ENCODE measurements around the gene POC1A.
A peak's percentile ranks its signal among the peaks of the same experiment; 100 is the strongest.

The POC1A gene

GRCh38 chr3:52085681-52086282 lies 68.4 kb downstream of the POC1A start:
- DNase-seq (ENCODE audit: low read depth): peak; percentile 4

- no peak for DNase-seq (ENCODE audit: low read depth)
Observed at GRCh38 chr3:52084954-52085680, 69.1 kb downstream of the POC1A start.

- DNase-seq (ENCODE audit: low read depth): no peak
Observed at GRCh38 chr3:52084216-52084945, 69.8 kb downstream of the POC1A start.

- no peak for DNase-seq (ENCODE audit: low read depth)
Observed at GRCh38 chr3:52083556-52084087, 70.6 kb downstream of the POC1A start.

GRCh38 chr3:52082951-52083350 lies 71.3 kb downstream of the POC1A start:
- DNase-seq (ENCODE audit: low read depth): no peak

GRCh38 chr3:52080830-52081719 lies 73.1 kb downstream of the POC1A start:
- DNase-seq (ENCODE audit: low read depth): no peak

- DNase-seq (ENCODE audit: low read depth): no peak
Observed at GRCh38 chr3:52079958-52080357, 74.3 kb downstream of the POC1A start.

- DNase-seq (ENCODE audit: low read depth): no peak
Observed at GRCh38 chr3:52078781-52079560, 75.3 kb downstream of the POC1A start.

- DNase-seq (ENCODE audit: low read depth): no peak
Observed at GRCh38 chr3:52077925-52078324, 76.3 kb downstream of the POC1A start.

GRCh38 chr3:52076896-52077780 lies 77.1 kb downstream of the POC1A start:
- DNase-seq (ENCODE audit: low read depth): no peak

GRCh38 chr3:52073490-52073889 lies 80.7 kb downstream of the POC1A start:
- no peak for DNase-seq (ENCODE audit: low read depth)

- DNase-seq (ENCODE audit: low read depth): no peak
Observed at GRCh38 chr3:52072471-52072870, 81.8 kb downstream of the POC1A start.

GRCh38 chr3:52072020-52072419 lies 82.2 kb downstream of the POC1A start:
- no peak for DNase-seq (ENCODE audit: low read depth)

- DNase-seq (ENCODE audit: low read depth): no peak
Observed at GRCh38 chr3:52070724-52071621, 83.2 kb downstream of the POC1A start.

GRCh38 chr3:52069855-52070254 lies 84.4 kb downstream of the POC1A start:
- no peak for DNase-seq (ENCODE audit: low read depth)

- DNase-seq (ENCODE audit: low read depth): no peak
Observed at GRCh38 chr3:52069135-52069534, 85.1 kb downstream of the POC1A start.

GRCh38 chr3:52068730-52069129 lies 85.5 kb downstream of the POC1A start:
- DNase-seq (ENCODE audit: low read depth): no peak

- no peak for DNase-seq (ENCODE audit: low read depth)
Observed at GRCh38 chr3:52068055-52068571, 86.1 kb downstream of the POC1A start.

GRCh38 chr3:52067526-52067925 lies 86.7 kb downstream of the POC1A start:
- no peak for DNase-seq (ENCODE audit: low read depth)

Data from stimulated activated CD8-positive, alpha-beta memory T cell treated with anti-CD3 and anti-CD28 coated beads, Interleukin-7, amount 100 ng/mL, for 24 hours (primary cell).